ENCODE measurements around the gene NAV3.

- TF ChIP-seq CTCF (IDR thresholded peaks at IDR 0.05) (no peak), POLR2A (IDR thresholded peaks at IDR 0.05) (no peak), POLR2AphosphoS5 (IDR thresholded peaks at IDR 0.05) (no peak)
Observed at GRCh38 chr12:77796775-77797174, 33.9 kb upstream of the NAV3 start.

All from prostate gland (tissue), 2 donors.